Adipocyte (in vitro differentiated cells): ENCODE measurements around the gene ERVK3-1.
"Not testable (repeated sequence)": the region's sequence is repeated elsewhere in the genome, so short reads cannot be mapped to it uniquely, and the experiment has no call there.

ENCODE experiments used
- DNase-seq: peaks from one replicate; pipeline ENCODE4 v3.0.0-alpha.2; 2015; ENCODE audit warnings: low read depth
- H3K27me3 ChIP-seq: replicated peaks from 2 replicates; pipeline ENCODE4 v1.7.0; 2013; ENCODE audit warnings: mild to moderate bottlenecking, low read length, moderate library complexity; ENCODE audit not compliant: control insufficient read depth, insufficient read depth
- H3K36me3 ChIP-seq: 2 replicates; pipeline ENCODE4 v1.7.0; 2013; ENCODE audit warnings: low read length, mild to moderate bottlenecking, moderate library complexity; ENCODE audit not compliant: control insufficient read depth, insufficient read depth, severe bottlenecking
- H3K4me1 ChIP-seq: 2 replicates; pipeline ENCODE4 v1.7.0; 2013; ENCODE audit warnings: mild to moderate bottlenecking, low read length, moderate library complexity; ENCODE audit not compliant: control insufficient read depth, insufficient read depth
- H3K4me3 ChIP-seq: 2 replicates; pipeline ENCODE4 v1.7.0; 2013; ENCODE audit warnings: mild to moderate bottlenecking, low read length, moderate library complexity
- H3K9ac ChIP-seq: 2 replicates; pipeline ENCODE4 v1.7.0; 2013; ENCODE audit warnings: mild to moderate bottlenecking, low read length, moderate library complexity
- H3K9me3 ChIP-seq: 2 replicates; pipeline ENCODE4 v1.7.0; 2013; ENCODE audit warnings: mild to moderate bottlenecking, low read length, moderate library complexity; ENCODE audit not compliant: control insufficient read depth

ERVK3-1 gene

GRCh38 chr19:58348080-58348479 lies 42.9 kb downstream of the ERVK3-1 start:
- not testable (repeated sequence) for H3K9me3 ChIP-seq, H3K36me3 ChIP-seq, H3K27me3 ChIP-seq
- DNase-seq, result peak; percentile 11
- peak overlapping the region; percentile 83 for H3K9ac ChIP-seq
- H3K4me3 ChIP-seq, result peak overlapping the region; percentile 86
- H3K4me1 ChIP-seq, result peaks cover 17% of the 10 kb centered on the region

GRCh38 chr19:58349590-58349989 lies 44.4 kb downstream of the ERVK3-1 start:
- no peak for DNase-seq
- H3K4me3 ChIP-seq, result peak overlapping the region; percentile 86
- H3K36me3 ChIP-seq, result no peaks in the 10 kb centered on the region
- H3K4me1 ChIP-seq, result peaks cover 17% of the 10 kb centered on the region
- H3K27me3 ChIP-seq, result no peaks in the 10 kb centered on the region
- H3K9ac ChIP-seq, result no peak overlapping the region
- H3K9me3 ChIP-seq, result no peaks in the 10 kb centered on the region

- DNase-seq, result no peak
- no peaks in the 10 kb centered on the region for H3K36me3 ChIP-seq
- peak overlapping the region; percentile 26 for H3K9ac ChIP-seq
- peak overlapping the region; percentile 86 for H3K4me3 ChIP-seq
- H3K27me3 ChIP-seq, result no peaks in the 10 kb centered on the region
- H3K9me3 ChIP-seq, result no peaks in the 10 kb centered on the region
- peaks cover 17% of the 10 kb centered on the region for H3K4me1 ChIP-seq
Measured at GRCh38 chr19:58350001-58350861, 45.1 kb downstream of the ERVK3-1 start.

- Histone ChIP-seq H3K9me3 (no peaks in the 10 kb centered on the region), H3K36me3 (no peaks in the 10 kb centered on the region), H3K4me1 (peaks cover 17% of the 10 kb centered on the region), H3K4me3 (peak overlapping the region; percentile 49), H3K27me3 (no peaks in the 10 kb centered on the region), H3K9ac (no peak overlapping the region)
- no peak for DNase-seq
Measured at GRCh38 chr19:58350871-58351557, 45.8 kb downstream of the ERVK3-1 start.

- no peaks in the 10 kb centered on the region for H3K36me3 ChIP-seq
- peaks cover 22% of the 10 kb centered on the region for H3K4me1 ChIP-seq
- no peaks in the 10 kb centered on the region for H3K9me3 ChIP-seq
- H3K4me3 ChIP-seq, result no peak overlapping the region
- DNase-seq, result no peak
- H3K9ac ChIP-seq, result no peak overlapping the region
- H3K27me3 ChIP-seq, result no peaks in the 10 kb centered on the region
Measured at GRCh38 chr19:58351558-58351878, 46.3 kb downstream of the ERVK3-1 start.

- Histone ChIP-seq H3K36me3 (no peaks in the 10 kb centered on the region), H3K9ac (no peak overlapping the region)
- no peak for DNase-seq
Measured at GRCh38 chr19:58351990-58352755, 47.0 kb downstream of the ERVK3-1 start.

GRCh38 chr19:58352760-58353671 lies 47.8 kb downstream of the ERVK3-1 start, which contains the start of gene A1BG:
TSS of gene A1BG (minus strand) at chr19:58353492. CDS start at chr19:58353437, 55 bp downstream.
- Histone ChIP-seq H3K9me3 (no peaks in the 10 kb centered on the region), H3K4me1 (peaks cover 28% of the 10 kb centered on the region), H3K36me3 (no peaks in the 10 kb centered on the region), H3K9ac (no peak within 1 kb of the TSS), H3K4me3 (no peak within 1 kb of the TSS), H3K27me3 (no peaks in the 10 kb centered on the region)
- no peak for DNase-seq

More at GRCh38 chr19:58351990-58352755, 47.0 kb downstream of the ERVK3-1 start:
- H3K9me3 ChIP-seq, result no peaks in the 10 kb centered on the region
- no peaks in the 10 kb centered on the region for H3K27me3 ChIP-seq
- H3K4me1 ChIP-seq, result peaks cover 24% of the 10 kb centered on the region
- no peak overlapping the region for H3K4me3 ChIP-seq

- H3K9ac ChIP-seq, result no peak overlapping the region
- no peak for DNase-seq
- no peak overlapping the region for H3K4me3 ChIP-seq
- no peaks in the 10 kb centered on the region for H3K27me3 ChIP-seq
- H3K36me3 ChIP-seq, result no peaks in the 10 kb centered on the region
- H3K4me1 ChIP-seq, result peaks cover 22% of the 10 kb centered on the region
- no peaks in the 10 kb centered on the region for H3K9me3 ChIP-seq
Measured at GRCh38 chr19:58353717-58354477, 48.7 kb downstream of the ERVK3-1 start.

GRCh38 chr19:58354478-58355030 lies 49.4 kb downstream of the ERVK3-1 start:
- H3K4me3 ChIP-seq, result no peak overlapping the region
- H3K36me3 ChIP-seq, result no peaks in the 10 kb centered on the region
- H3K9ac ChIP-seq, result no peak overlapping the region
- no peaks in the 10 kb centered on the region for H3K9me3 ChIP-seq
- H3K4me1 ChIP-seq, result peaks cover 19% of the 10 kb centered on the region
- no peak for DNase-seq
- H3K27me3 ChIP-seq, result no peaks in the 10 kb centered on the region
